IMR-90 (cell line): Measurements from ENCODE around the gene RRN3. TPM values are rescaled to one million over a fixed set of nuclear protein-coding genes. Genes with fewer than 3 reads are reported as not detected.
"Not testable (repeated sequence)": the region's sequence is repeated elsewhere in the genome, so short reads cannot be mapped to it uniquely, and the experiment has no call there.

Experiments
- ATAC-seq: fragments of 200-7000 bp; cut with Tn5 transposase; 2 replicates; pipeline ENCODE4 v1.9.1; 2020; ENCODE audit warnings: low read depth, mild to moderate bottlenecking, moderate library complexity
- Bru-seq: library from RNA; stranded (reverse); fragments of 400-500 nt; gene quantifications from one replicate; lab custom pipeline; 2021; lab: Mats Ljungman, UMichigan
- BruChase-seq, 2 experiments: library from RNA; stranded (reverse); fragments of 400-500 nt; gene quantifications; one replicate each; lab custom pipeline; 2021; lab: Mats Ljungman, UMichigan
- BruUV-seq: library from RNA; stranded (reverse); fragments of 400-500 nt; replicated peaks from 2 replicates; lab custom pipeline; 2021; lab: Mats Ljungman, UMichigan
- CTCF ChIA-PET: fragments of 300-600 bp; formaldehyde crosslinking; extraction: SDS; loops from one replicate; lab custom pipeline; 2021; ENCODE audit warnings: antibody characterized with exemption; lab: Yijun Ruan, JAX
- POLR2A ChIA-PET: fragments of 300-600 bp; sonication (Branson Sonifier 250); formaldehyde crosslinking; loops from one replicate; lab custom pipeline; 2022; ENCODE audit warnings: antibody characterized with exemption; ENCODE audit not compliant: unreplicated experiment; lab: Charles Lee
- DNase-seq: peaks from one replicate; pipeline ENCODE4 v3.0.0; 2013
- H2AFZ ChIP-seq: replicated peaks from 2 replicates; pipeline ENCODE3; 2013; ENCODE audit warnings: low read length, mild to moderate bottlenecking; ENCODE audit not compliant: poor library complexity
- H2AK5ac ChIP-seq: 2 replicates; pipeline ENCODE4 v1.6.1; 2013; ENCODE audit warnings: low read depth, low read length, inconsistent platforms
- H2AK9ac ChIP-seq: replicated peaks from 2 replicates; pipeline ENCODE3; 2013; ENCODE audit warnings: mild to moderate bottlenecking, low read depth, low read length, moderate library complexity; ENCODE audit not compliant: poor library complexity
- H2BK120ac ChIP-seq: 2 replicates; pipeline ENCODE4 v1.6.1; 2013; ENCODE audit warnings: low read depth, low read length, inconsistent platforms
- H2BK15ac ChIP-seq: 3 replicates; pipeline ENCODE4 v1.6.1; 2013; ENCODE audit warnings: low read depth, low read length, inconsistent platforms
- H2BK20ac ChIP-seq: 2 replicates; pipeline ENCODE4 v1.6.1; 2013; ENCODE audit warnings: low read depth, mild to moderate bottlenecking, inconsistent platforms, low read length, moderate library complexity
- H2BK5ac ChIP-seq: 2 replicates; pipeline ENCODE4 v1.6.1; 2013; ENCODE audit warnings: mild to moderate bottlenecking, low read depth, low read length, inconsistent platforms; ENCODE audit not compliant: poor library complexity, severe bottlenecking
- H3K14ac ChIP-seq: replicated peaks from 2 replicates; pipeline ENCODE4 v1.6.1; 2013; ENCODE audit warnings: low read depth, low read length, inconsistent platforms
- H3K18ac ChIP-seq: 2 replicates; pipeline ENCODE4 v1.6.1; 2013; ENCODE audit warnings: low read depth, low read length, control low read depth
- H3K23ac ChIP-seq: 2 replicates; pipeline ENCODE4 v1.6.1; 2013; ENCODE audit warnings: low read depth, low read length, inconsistent platforms
- H3K27ac ChIP-seq: 2 replicates; pipeline ENCODE4 v1.5.1; 2013; ENCODE audit warnings: mild to moderate bottlenecking, control low read depth, low read length; ENCODE audit not compliant: insufficient read depth
- H3K27me3 ChIP-seq: 2 replicates; pipeline ENCODE4 v1.6.1; 2013; ENCODE audit warnings: low read length; ENCODE audit not compliant: control insufficient read depth, insufficient read depth
- H3K36me3 ChIP-seq: 2 replicates; pipeline ENCODE4 v1.6.1; 2013; ENCODE audit warnings: low read length, mixed read lengths; ENCODE audit not compliant: control insufficient read depth, insufficient read depth
- H3K4ac ChIP-seq: 2 replicates; pipeline ENCODE4 v1.6.1; 2013; ENCODE audit warnings: low read depth, low read length, inconsistent platforms
- H3K4me1 ChIP-seq: 2 replicates; pipeline ENCODE4 v1.6.1; 2013; ENCODE audit warnings: low read length, mixed read lengths; ENCODE audit not compliant: control insufficient read depth, insufficient read depth
- H3K4me2 ChIP-seq: 2 replicates; pipeline ENCODE4 v1.6.1; 2013; ENCODE audit warnings: low read depth, mild to moderate bottlenecking, control low read depth, low read length, moderate library complexity
- H3K4me3 ChIP-seq: 2 replicates; pipeline ENCODE4 v1.5.1; 2013; ENCODE audit warnings: low read depth, mild to moderate bottlenecking, control low read depth, low read length, moderate library complexity; ENCODE audit not compliant: insufficient read depth
- H3K56ac ChIP-seq: 2 replicates; pipeline ENCODE4 v1.6.1; 2013; ENCODE audit warnings: low read length, inconsistent platforms; ENCODE audit not compliant: insufficient read depth; ENCODE audit errors: extremely low read depth
- H3K79me1 ChIP-seq, 2 experiments: 2 replicates each; pipeline ENCODE4 v1.6.1; 2013; ENCODE audit warnings: low read length in 2 of 2, inconsistent platforms in 1 of 2, low read depth in 1 of 2
- H3K9ac ChIP-seq: 2 replicates; pipeline ENCODE4 v1.6.1; 2013; ENCODE audit warnings: low read depth, low read length, control low read depth
- H3K9me1 ChIP-seq: 2 replicates; pipeline ENCODE4 v1.6.1; 2013; ENCODE audit warnings: low read length, inconsistent platforms; ENCODE audit not compliant: insufficient read depth
- H3K9me3 ChIP-seq: 2 replicates; pipeline ENCODE4 v1.6.1; 2013; ENCODE audit warnings: low read length; ENCODE audit not compliant: control insufficient read depth, insufficient read depth
- H4K20me1 ChIP-seq: 2 replicates; pipeline ENCODE4 v1.6.1; 2013; ENCODE audit warnings: low read length, inconsistent platforms; ENCODE audit not compliant: insufficient read depth
- H4K5ac ChIP-seq: 2 replicates; pipeline ENCODE4 v1.6.1; 2013; ENCODE audit warnings: mild to moderate bottlenecking, low read depth, low read length, control low read depth
- H4K8ac ChIP-seq, 2 experiments: 2 replicates each; pipeline ENCODE4 v1.6.1; 2013; ENCODE audit warnings: low read depth in 2 of 2, low read length in 2 of 2, control low read depth in 1 of 2, inconsistent platforms in 1 of 2
- H4K91ac ChIP-seq: 2 replicates; pipeline ENCODE4 v1.6.1; 2013; ENCODE audit warnings: low read depth, low read length, inconsistent platforms; ENCODE audit not compliant: insufficient read depth
- BHLHE40 ChIP-seq: fragments of 150-350 bp; IDR thresholded peaks from 2 replicates; pipeline ENCODE4 v1.6.1; 2016; ENCODE audit warnings: mild to moderate bottlenecking, low read depth, low read length
- CEBPB ChIP-seq: IDR thresholded peaks from 2 replicates; pipeline ENCODE4 v1.6.1; 2012; ENCODE audit warnings: low read depth, low read length, improper control_type of control experiment
- MXI1 ChIP-seq: IDR thresholded peaks from 2 replicates; pipeline ENCODE4 v1.6.1; 2012; ENCODE audit warnings: low read depth, mild to moderate bottlenecking, low read length, moderate library complexity, borderline replicate concordance
- POLR2A ChIP-seq: IDR thresholded peaks from 2 replicates; pipeline ENCODE4 v1.6.1; 2012; ENCODE audit warnings: mild to moderate bottlenecking, low read depth, low read length
- WGBS, 2 experiments: methylation state at CpG; one replicate each; pipeline versions ENCODE4 v1.1.5 to v1.1.7; 2013; ENCODE audit warnings: missing lambda C conversion rate in 2 of 2; ENCODE audit not compliant: insufficient read length in 1 of 2; ENCODE audit errors: extremely low coverage in 2 of 2; 5-methylcytosine and 5-hydroxymethylcytosine counted together
- dilution Hi-C: fragments of 300-500 bp; cut with HindIII; formaldehyde crosslinking; loops from one replicate; pipeline ENCODE4 v1.14.3; 2018; ENCODE audit warnings: low sequenced_read_pairs; ENCODE audit not compliant: unreplicated experiment
- in situ Hi-C: fragments of 300-500 bp; cut with MboI; formaldehyde crosslinking; loops from 3 replicates; pipeline ENCODE4 v1.14.3; 2019; ENCODE audit warnings: low sequenced_read_pairs, inconsistent platforms, mixed read lengths
- intact Hi-C: fragments of 100-400 bp; cut with micrococcal nuclease; formaldehyde crosslinking; loops from 2 replicates; pipeline ENCODE4 v1.10.0; 2022
- long read RNA-seq: library from polyadenylated mRNA; unstranded; transcript quantifications from one replicate; pipeline ENCODE4 v2.0.0, GENCODE V29; 2021; ENCODE audit not compliant: unreplicated experiment
- polyA plus RNA-seq, 3 experiments: library from polyadenylated mRNA; depleted of rRNA; stranded (reverse); fragments of >200 nt; gene quantifications; 2 replicates each; pipeline ENCODE4 v1.2.3, GENCODE V29; 2012; ENCODE audit warnings: low replicate concordance in 1 of 3
- total RNA-seq: library from RNA; depleted of rRNA; stranded (reverse); fragments of >200 nt; gene quantifications from 2 replicates; pipeline ENCODE4 v1.2.3, GENCODE V29; 2012; rRNA removed

The RRN3 gene
- total RNA-seq (47.7 and 58.3 TPM in 2 replicates), polyA plus RNA-seq (2012; rRNA removed) (17.6 and 22.1 TPM in 2 replicates), Bru-seq, nascent RNA (percentile 89 among the genes with signal in this experiment), BruChase-seq, experiment 1, labeled RNA remaining after a 6-hour chase (percentile 79 among the genes with signal in this experiment), BruChase-seq, experiment 2, labeled RNA remaining after a 2-hour chase (percentile 84 among the genes with signal in this experiment)
- polyA plus RNA-seq (2012; cell fraction: cytosol; rRNA removed), result 4.0 and 7.1 TPM in 2 replicates
- 4.7 and 25.4 TPM in 2 replicates for polyA plus RNA-seq (2012; cell fraction: nucleus; rRNA removed; ENCODE audit: low replicate concordance)
- long read RNA-seq, transcript RRN3-201 (18 exons, 3,762 nt), result major isoform, 33 of 47 reads
- long read RNA-seq, transcript RRN3-203 (17 exons, 2,198 nt), result minor isoform, 6 of 47 reads
- long read RNA-seq, partial matches to known transcripts, result 4 of 47 reads
- long read RNA-seq, other reads (novel, unspliced or antisense), result 4 of 47 reads

DNA sequence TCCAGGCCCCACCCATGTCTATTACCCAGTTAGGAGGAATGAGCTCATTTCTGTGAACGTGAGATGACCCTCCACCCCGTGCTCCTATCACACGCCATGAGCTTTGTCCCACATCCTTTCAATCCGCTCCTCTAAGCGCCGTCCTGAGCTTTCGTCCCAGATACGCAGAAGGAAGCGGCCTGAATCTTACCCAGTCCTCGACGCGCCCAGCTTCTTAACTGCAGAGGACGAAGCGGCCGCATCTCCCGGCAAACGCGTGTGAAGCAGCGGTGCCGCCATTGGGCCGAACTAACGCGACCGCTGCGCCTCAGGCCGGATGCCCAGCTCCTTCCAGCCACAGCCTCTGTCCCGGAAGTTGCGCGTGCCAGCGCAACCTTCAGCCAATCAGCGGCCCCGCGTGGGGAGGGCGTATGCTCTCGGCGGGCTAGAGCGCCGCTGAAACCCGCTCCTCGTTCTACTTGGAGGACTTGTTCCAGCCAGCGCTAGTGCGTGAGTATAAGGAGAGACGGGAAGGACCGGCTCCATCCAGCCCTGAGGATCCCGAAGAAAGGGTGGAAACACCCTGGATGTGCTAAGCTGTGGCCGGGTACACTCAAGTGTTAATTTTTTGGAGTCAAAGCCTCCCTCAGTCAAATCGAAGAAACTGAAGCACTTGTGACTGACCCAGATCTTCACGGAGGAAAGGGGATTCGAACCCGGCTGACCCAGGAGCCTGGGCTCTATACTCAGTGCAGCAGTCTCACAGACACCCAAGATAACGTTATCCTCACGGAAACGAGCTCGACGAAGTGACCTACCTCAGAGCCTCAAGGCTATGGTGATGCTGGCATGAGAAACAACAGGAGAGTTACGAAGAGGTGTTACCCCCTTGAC lies at the start of gene RRN3:
Gene RRN3, minus strand, starts transcription at position 318 of the 873 bp plus-strand sequence. Its CDS starts 39 bp downstream, at position 279.
- peak within 1 kb of the TSS; percentile 72 for H3K4me2 ChIP-seq
- H2BK20ac ChIP-seq, BruUV-seq, H2AK9ac ChIP-seq, in situ Hi-C loops, H3K27me3 ChIP-seq, CTCF ChIA-PET, H3K79me1 ChIP-seq, dilution Hi-C loops, H3K9me3 ChIP-seq, H3K4me1 ChIP-seq, H3K36me3 ChIP-seq, H4K20me1 ChIP-seq, H3K9me1 ChIP-seq: not testable (repeated sequence)
- H2BK5ac ChIP-seq, result peak within 1 kb of the TSS; percentile 81
- H2AFZ ChIP-seq, result peak within 1 kb of the TSS; percentile 92
- H3K27ac ChIP-seq, result peak within 1 kb of the TSS; percentile 93
- peak; percentile 92 for DNase-seq
- peak within 1 kb of the TSS; percentile 92 for H3K23ac ChIP-seq
- 0 out of 2 replicates have a peak within 1 kb of the TSS, but pooled peaks have one; percentile 5 for H2BK120ac ChIP-seq
- H3K18ac ChIP-seq, result peak within 1 kb of the TSS; percentile 67
- H3K4me3 ChIP-seq, result peak within 1 kb of the TSS; percentile 71
- peak within 1 kb of the TSS; percentile 65 for H2AK5ac ChIP-seq
- POLR2A ChIA-PET, result interaction anchor here (0.6 to 0.8 kb wide), 2 partner anchors 9 to 38 kb away, joined by 3 to 4 read pairs; no protein-coding TSS in a partner anchor
- H3K14ac ChIP-seq, result peak within 1 kb of the TSS; percentile 98
- peak within 1 kb of the TSS; percentile 94 to 99 for H4K8ac ChIP-seq
- H3K4ac ChIP-seq, result peak within 1 kb of the TSS; percentile 94
- WGBS, 2 experiments, result 0% methylated on average over 13 of the region's 56 CpGs; no CpG with 5 or more reads in 1 of the 2 experiments
- ATAC-seq, result peak; percentile 99
- H4K5ac ChIP-seq, result peak within 1 kb of the TSS; percentile 86
- H3K56ac ChIP-seq, result peak within 1 kb of the TSS; percentile 73
- intact Hi-C loops, result loop anchor here (1.0 kb wide), 1 partner anchor 38 kb away; the partner anchor contains the start of gene NTAN1
- H3K9ac ChIP-seq, result peak within 1 kb of the TSS; percentile 92
- TF ChIP-seq CEBPB (0 out of 2 replicates have a peak, but pooled peaks have one; percentile 18), BHLHE40 (peak; percentile 61; the same call in 1 of the 2 replicates), MXI1 (peak; percentile 52; the same call in 1 of the 2 replicates), POLR2A (peak; percentile 84)
- H4K91ac ChIP-seq, result peak within 1 kb of the TSS; percentile 89
- H2BK15ac ChIP-seq, result peak within 1 kb of the TSS; percentile 31; the same call in 1 of the 3 replicates
